22Rv1 (cell line): ENCODE data around the gene C1QTNF3.

ENCODE experiments used
- H3K27ac ChIP-seq: fragments of 450-650 bp; 2 replicates; pipeline ENCODE4 v1.5.1; 2017
- ZFX ChIP-seq: fragments of 450-650 bp; IDR thresholded peaks from 2 replicates; pipeline ENCODE4 v1.6.1; 2017; ENCODE audit warnings: antibody characterized with exemption, borderline replicate concordance
- TF ChIP-seq, protein P1 (sequence below): fragments of 450-650 bp; IDR thresholded peaks from 2 replicates; pipeline ENCODE4 v1.5.1; 2017; ENCODE audit warnings: mild to moderate bottlenecking

C1QTNF3 gene

DNA sequence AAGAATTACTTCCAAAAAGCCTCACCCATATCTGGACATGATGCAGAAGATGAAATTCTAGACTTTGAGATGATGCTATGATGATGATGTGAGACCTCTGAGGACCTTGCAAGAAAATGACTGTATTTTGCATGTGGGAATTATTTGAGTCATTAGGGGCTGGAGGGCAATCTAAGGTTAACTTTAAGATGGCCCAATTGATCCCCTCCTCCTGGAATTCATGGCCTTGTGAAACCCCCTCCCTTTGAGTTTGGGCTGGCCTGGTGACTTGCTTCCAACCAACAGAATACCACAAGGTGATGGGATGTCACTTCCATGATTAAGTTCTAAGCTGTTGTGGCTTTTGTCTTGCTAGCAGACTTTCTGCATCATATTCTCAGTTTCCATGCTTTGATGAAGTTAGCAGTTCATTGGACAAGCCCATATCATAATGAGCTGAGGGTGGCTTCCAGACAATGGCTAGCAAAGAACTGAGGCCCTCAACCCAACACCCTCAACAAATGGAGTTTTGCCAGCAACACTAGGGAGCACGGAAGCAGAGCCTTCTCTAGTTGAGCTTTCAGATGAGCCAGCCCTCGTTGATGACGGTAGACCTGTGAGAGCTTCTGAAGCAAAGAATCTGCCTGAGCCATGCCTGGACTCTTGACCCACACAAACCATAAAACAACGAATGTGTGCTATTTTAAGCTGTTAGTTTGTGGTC lies 27.7 kb downstream of the C1QTNF3 start:
- TF ChIP-seq, protein P1, sequence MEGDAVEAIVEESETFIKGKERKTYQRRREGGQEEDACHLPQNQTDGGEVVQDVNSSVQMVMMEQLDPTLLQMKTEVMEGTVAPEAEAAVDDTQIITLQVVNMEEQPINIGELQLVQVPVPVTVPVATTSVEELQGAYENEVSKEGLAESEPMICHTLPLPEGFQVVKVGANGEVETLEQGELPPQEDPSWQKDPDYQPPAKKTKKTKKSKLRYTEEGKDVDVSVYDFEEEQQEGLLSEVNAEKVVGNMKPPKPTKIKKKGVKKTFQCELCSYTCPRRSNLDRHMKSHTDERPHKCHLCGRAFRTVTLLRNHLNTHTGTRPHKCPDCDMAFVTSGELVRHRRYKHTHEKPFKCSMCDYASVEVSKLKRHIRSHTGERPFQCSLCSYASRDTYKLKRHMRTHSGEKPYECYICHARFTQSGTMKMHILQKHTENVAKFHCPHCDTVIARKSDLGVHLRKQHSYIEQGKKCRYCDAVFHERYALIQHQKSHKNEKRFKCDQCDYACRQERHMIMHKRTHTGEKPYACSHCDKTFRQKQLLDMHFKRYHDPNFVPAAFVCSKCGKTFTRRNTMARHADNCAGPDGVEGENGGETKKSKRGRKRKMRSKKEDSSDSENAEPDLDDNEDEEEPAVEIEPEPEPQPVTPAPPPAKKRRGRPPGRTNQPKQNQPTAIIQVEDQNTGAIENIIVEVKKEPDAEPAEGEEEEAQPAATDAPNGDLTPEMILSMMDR = no peak
- TF ChIP-seq ZFX = no peak
- no peak overlapping the region for H3K27ac ChIP-seq

GRCh38 chr5:34014626-34015025 lies 28.4 kb downstream of the C1QTNF3 start:
- TF ChIP-seq, protein P1 = no peak
- no peak for TF ChIP-seq ZFX
- H3K27ac ChIP-seq = no peak overlapping the region

- H3K27ac ChIP-seq = no peak overlapping the region
- TF ChIP-seq, protein P1 = no peak
- no peak for TF ChIP-seq ZFX
These were observed 29.5 kb downstream of the C1QTNF3 start for GRCh38 chr5:34013547-34013946.

DNA sequence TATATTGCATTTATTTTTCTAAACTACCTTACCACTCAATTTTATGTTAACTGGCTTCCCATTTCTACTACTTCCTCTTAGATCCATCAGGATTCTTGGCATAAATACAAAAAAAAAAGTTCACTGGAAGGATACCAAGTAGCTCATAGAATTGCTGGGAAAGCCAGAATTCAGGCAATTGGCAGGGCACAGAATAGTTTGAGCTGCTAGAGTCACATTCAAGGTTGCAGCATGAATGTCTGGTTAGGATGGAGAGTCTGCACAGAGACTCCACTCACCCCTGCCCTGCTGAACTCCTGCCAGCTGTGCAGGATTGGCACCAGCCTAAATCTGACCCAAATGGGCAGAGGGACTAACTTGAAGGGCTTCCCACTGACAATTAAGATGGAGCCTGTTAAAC lies 30.2 kb downstream of the C1QTNF3 start:
- TF ChIP-seq, protein P1 = no peak
- TF ChIP-seq ZFX = no peak
- H3K27ac ChIP-seq = no peak overlapping the region

- H3K27ac ChIP-seq = no peak overlapping the region
- TF ChIP-seq, protein P1 = no peak
- no peak for TF ChIP-seq ZFX
These were observed 31.5 kb downstream of the C1QTNF3 start for GRCh38 chr5:34011536-34011935.

GRCh38 chr5:34010146-34010545 lies 32.9 kb downstream of the C1QTNF3 start:
- H3K27ac ChIP-seq = peak overlapping the region; percentile 97

DNA sequence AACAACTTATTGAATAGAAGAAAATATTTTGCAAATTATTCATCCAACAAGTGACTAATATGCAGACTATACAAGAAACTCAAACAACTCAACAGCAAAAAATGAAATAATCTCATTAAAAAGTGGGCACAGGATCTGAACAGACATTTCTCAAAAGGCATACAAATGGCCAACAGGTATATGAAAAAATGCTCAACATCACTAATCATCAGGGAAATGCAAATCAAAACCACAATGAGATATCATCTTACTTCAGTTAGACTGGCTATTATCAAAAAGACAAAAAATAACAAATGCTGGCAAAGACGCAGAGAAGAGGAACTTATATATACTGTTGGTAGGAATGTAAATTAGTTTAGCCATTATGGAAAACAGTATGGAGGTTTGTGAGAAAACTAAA lies 33.4 kb downstream of the C1QTNF3 start:
- TF ChIP-seq, protein P1 = no peak
- no peak for TF ChIP-seq ZFX
- peak overlapping the region; percentile 97 for H3K27ac ChIP-seq

GRCh38 chr5:34008802-34009201 lies 34.2 kb downstream of the C1QTNF3 start:
- TF ChIP-seq, protein P1 = no peak
- no peak for TF ChIP-seq ZFX
- H3K27ac ChIP-seq = peak overlapping the region; percentile 97
